ENCODE measurements around the gene CDH4.

DNA sequence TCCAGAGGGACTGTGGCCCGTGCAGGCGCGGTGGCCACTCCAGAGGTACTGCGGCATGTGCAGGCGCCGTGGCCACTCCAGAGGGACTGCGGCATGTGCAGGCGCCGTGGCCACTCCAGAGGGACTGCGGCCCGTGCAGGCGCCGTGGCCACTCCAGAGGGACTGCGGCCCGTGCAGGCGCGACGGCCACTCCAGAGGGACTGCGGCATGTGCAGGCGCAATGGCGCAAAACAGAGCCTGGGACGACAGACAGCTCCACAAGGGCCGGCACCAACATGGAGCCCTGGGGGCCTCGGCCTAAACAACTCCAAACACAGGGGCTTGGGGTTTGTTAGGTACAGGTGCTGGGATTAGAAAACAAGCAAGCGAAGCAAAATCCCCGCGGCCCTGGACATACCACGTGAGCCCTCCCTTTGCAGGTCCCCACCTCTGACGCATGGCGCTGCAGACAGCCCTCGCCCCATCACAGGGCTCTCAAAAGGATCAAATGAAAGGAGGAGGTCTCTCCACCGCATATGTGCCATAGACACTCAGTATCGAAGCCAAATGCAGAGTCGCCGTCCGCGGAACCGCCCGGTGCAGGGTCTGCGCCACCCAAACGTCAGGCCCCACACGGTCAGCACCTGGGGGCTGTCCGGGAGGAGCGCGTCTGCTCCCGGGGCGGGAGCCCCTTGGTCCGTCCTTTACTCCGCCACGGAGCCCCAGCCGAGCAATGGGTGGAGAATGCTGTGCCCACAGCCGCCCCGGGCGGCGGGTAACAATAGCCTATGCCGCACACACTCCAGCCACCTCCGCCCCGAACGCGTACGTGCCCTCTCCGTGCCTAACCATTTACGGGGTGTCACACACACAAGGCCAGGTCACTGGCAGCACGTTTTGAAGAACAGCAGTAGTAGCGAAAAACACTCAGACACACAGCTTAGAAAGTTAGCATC, 727.9 kb downstream of the CDH4 start:
- TF ChIP-seq, protein P1, sequence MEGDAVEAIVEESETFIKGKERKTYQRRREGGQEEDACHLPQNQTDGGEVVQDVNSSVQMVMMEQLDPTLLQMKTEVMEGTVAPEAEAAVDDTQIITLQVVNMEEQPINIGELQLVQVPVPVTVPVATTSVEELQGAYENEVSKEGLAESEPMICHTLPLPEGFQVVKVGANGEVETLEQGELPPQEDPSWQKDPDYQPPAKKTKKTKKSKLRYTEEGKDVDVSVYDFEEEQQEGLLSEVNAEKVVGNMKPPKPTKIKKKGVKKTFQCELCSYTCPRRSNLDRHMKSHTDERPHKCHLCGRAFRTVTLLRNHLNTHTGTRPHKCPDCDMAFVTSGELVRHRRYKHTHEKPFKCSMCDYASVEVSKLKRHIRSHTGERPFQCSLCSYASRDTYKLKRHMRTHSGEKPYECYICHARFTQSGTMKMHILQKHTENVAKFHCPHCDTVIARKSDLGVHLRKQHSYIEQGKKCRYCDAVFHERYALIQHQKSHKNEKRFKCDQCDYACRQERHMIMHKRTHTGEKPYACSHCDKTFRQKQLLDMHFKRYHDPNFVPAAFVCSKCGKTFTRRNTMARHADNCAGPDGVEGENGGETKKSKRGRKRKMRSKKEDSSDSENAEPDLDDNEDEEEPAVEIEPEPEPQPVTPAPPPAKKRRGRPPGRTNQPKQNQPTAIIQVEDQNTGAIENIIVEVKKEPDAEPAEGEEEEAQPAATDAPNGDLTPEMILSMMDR (conservative IDR thresholded peaks at IDR 0.05) = no peak
- TF ChIP-seq EZH2 (IDR thresholded peaks at IDR 0.05; ENCODE audit: low read depth) = no peak
